OCI-LY7 (cell line): ENCODE results near the gene ARFGAP3. TPM values are rescaled to one million over a fixed set of nuclear protein-coding genes. Genes with fewer than 3 reads are reported as not detected.

ENCODE experiments used
- BruUV-seq: library from RNA; stranded (reverse); fragments of 400-500 nt; replicated peaks from 2 replicates; lab custom pipeline; 2021; lab: Mats Ljungman, UMichigan
- CTCF ChIA-PET: fragments of 300-600 bp; sonication (Branson Sonifier 250); formaldehyde crosslinking; loops from one replicate; lab custom pipeline; 2022; ENCODE audit warnings: antibody characterized with exemption; ENCODE audit not compliant: unreplicated experiment; lab: Charles Lee
- POLR2A ChIA-PET: fragments of 300-600 bp; sonication (Branson Sonifier 250); formaldehyde crosslinking; loops from one replicate; lab custom pipeline; 2022; ENCODE audit warnings: antibody characterized with exemption; lab: Charles Lee
- DNase-seq: peaks from one replicate; pipeline ENCODE4 v3.0.0-alpha.2; 2015; ENCODE audit warnings: low spot score
- H2AFZ ChIP-seq: fragments of 200-600 bp; sonication (generic), shearing (Covaris generic); 2 replicates; pipeline ENCODE4 v1.6.1; 2014; ENCODE audit warnings: mild to moderate bottlenecking, antibody characterized with exemption, low read length, moderate library complexity
- H3K27ac ChIP-seq: fragments of 200-600 bp; sonication (generic); 2 replicates; pipeline ENCODE4 v1.5.1; 2014; ENCODE audit warnings: mixed run types, low read depth, mild to moderate bottlenecking, moderate library complexity, low read length, inconsistent platforms; ENCODE audit not compliant: poor library complexity, severe bottlenecking
- H3K36me3 ChIP-seq: fragments of 200-600 bp; sonication (generic); 2 replicates; pipeline ENCODE4 v1.6.1; 2014; ENCODE audit warnings: mild to moderate bottlenecking, antibody characterized with exemption, low read length, moderate library complexity, mixed read lengths; ENCODE audit not compliant: insufficient read depth
- H3K4me1 ChIP-seq: fragments of 200-600 bp; sonication (generic); 2 replicates; pipeline ENCODE4 v1.5.1; 2014; ENCODE audit warnings: mild to moderate bottlenecking, low read length; ENCODE audit not compliant: insufficient read depth, poor library complexity, severe bottlenecking
- H3K4me2 ChIP-seq: fragments of 200-600 bp; sonication (generic); 2 replicates; pipeline ENCODE4 v1.6.1; 2014; ENCODE audit warnings: mild to moderate bottlenecking, low read length
- H3K4me3 ChIP-seq: fragments of 200-600 bp; sonication (generic); 2 replicates; pipeline ENCODE4 v1.5.1; 2014; ENCODE audit warnings: mild to moderate bottlenecking, low read depth, low read length; ENCODE audit not compliant: poor library complexity, severe bottlenecking
- H3K79me2 ChIP-seq: fragments of 200-600 bp; sonication (generic); 2 replicates; pipeline ENCODE4 v1.6.1; 2016; ENCODE audit warnings: low read depth, mild to moderate bottlenecking, low read length, moderate library complexity, mixed read lengths; ENCODE audit not compliant: insufficient read depth
- H3K9me2 ChIP-seq: fragments of 200-600 bp; sonication (generic); 2 replicates; pipeline ENCODE4 v1.6.1; 2016; ENCODE audit warnings: mild to moderate bottlenecking, low read length, mixed read lengths; ENCODE audit not compliant: insufficient read depth
- H3K9me3 ChIP-seq: fragments of 200-600 bp; sonication (generic); 2 replicates; pipeline ENCODE4 v1.6.1; 2014; ENCODE audit warnings: mild to moderate bottlenecking, mixed run types, low read length, mixed read lengths
- H4K20me1 ChIP-seq: fragments of 200-600 bp; sonication (generic); 2 replicates; pipeline ENCODE4 v1.6.1; 2014; ENCODE audit warnings: mild to moderate bottlenecking, antibody characterized with exemption, low read length, moderate library complexity, mixed read lengths; ENCODE audit not compliant: insufficient read depth
- CTCF ChIP-seq: fragments of 200-600 bp; sonication (generic); conservative IDR thresholded peaks from 2 replicates; pipeline ENCODE4 v1.5.1; 2014; ENCODE audit warnings: mild to moderate bottlenecking, antibody characterized with exemption, low read length, moderate library complexity, mixed read lengths
- EZH2phosphoT487 ChIP-seq: fragments of 200-600 bp; sonication (generic); IDR thresholded peaks from 2 replicates; pipeline ENCODE4 v1.6.1; 2018; ENCODE audit warnings: low read depth, borderline replicate concordance, mild to moderate bottlenecking, mixed run types, antibody characterized with exemption, low read length, moderate library complexity, mixed read lengths
- intact Hi-C: fragments of 100-400 bp; cut with micrococcal nuclease; formaldehyde crosslinking; loops from one replicate; pipeline ENCODE4 v1.10.0; 2022; ENCODE audit not compliant: unreplicated experiment
- total RNA-seq, 2 experiments: library from RNA; depleted of rRNA in 1 of 2; stranded (reverse); fragments of >200 nt in 1 of 2; shearing (Covaris generic) in 1 of 2; gene quantifications; 2 replicates each; pipeline ENCODE4 v1.2.3, GENCODE V29; 2014 to 2022

ARFGAP3 gene
- total RNA-seq, 2 experiments from 2014 or later: 24.2 to 47.0 TPM

- intact Hi-C loops: no loop called here
- TF ChIP-seq CTCF (no peak), EZH2phosphoT487 (no peak)
- H3K9me3 ChIP-seq: no peaks in the 10 kb centered on the region
- no peak for DNase-seq
- no peaks in the 10 kb centered on the region for H3K4me1 ChIP-seq
- no peaks in the 10 kb centered on the region for H3K9me2 ChIP-seq
- no peaks in the 10 kb centered on the region for H3K79me2 ChIP-seq
- H3K4me2 ChIP-seq: no peak overlapping the region
- H3K4me3 ChIP-seq: no peak overlapping the region
- no peak overlapping the region for H2AFZ ChIP-seq
- ChIA-PET POLR2A (no interaction called here), CTCF (no interaction called here)
- no peak overlapping the region for H3K27ac ChIP-seq
- BruUV-seq: no TSS peak
- H3K36me3 ChIP-seq: peaks cover 2% of the 10 kb centered on the region; the same call in 1 of the 2 replicates
- H4K20me1 ChIP-seq: no peaks in the 10 kb centered on the region
Observed at GRCh38 chr22:42814215-42814614, 42.9 kb downstream of the ARFGAP3 start.

- no peak overlapping the region for H3K4me3 ChIP-seq
- H3K9me3 ChIP-seq: no peaks in the 10 kb centered on the region
- TF ChIP-seq EZH2phosphoT487 (no peak), CTCF (no peak)
- H3K36me3 ChIP-seq: peaks cover 8% of the 10 kb centered on the region; the same call in 1 of the 2 replicates
- no peaks in the 10 kb centered on the region for H3K4me1 ChIP-seq
- no peak overlapping the region for H2AFZ ChIP-seq
- ChIA-PET POLR2A (interaction anchor here (0.6 kb wide), 1 partner anchor 202 kb away, joined by 3 read pairs; no protein-coding TSS in a partner anchor), CTCF (no interaction called here)
- H4K20me1 ChIP-seq: no peaks in the 10 kb centered on the region
- no peak overlapping the region for H3K4me2 ChIP-seq
- intact Hi-C loops: no loop called here
- no peaks in the 10 kb centered on the region for H3K79me2 ChIP-seq
- no peak for DNase-seq
- H3K27ac ChIP-seq: no peak overlapping the region
- BruUV-seq: no TSS peak
- H3K9me2 ChIP-seq: no peaks in the 10 kb centered on the region
Observed at GRCh38 chr22:42813501-42813900, 43.6 kb downstream of the ARFGAP3 start.

GRCh38 chr22:42811459-42811858 lies 45.6 kb downstream of the ARFGAP3 start:
- Histone ChIP-seq H3K4me1 (no peaks in the 10 kb centered on the region), H3K9me3 (no peaks in the 10 kb centered on the region), H3K79me2 (no peaks in the 10 kb centered on the region), H3K9me2 (no peaks in the 10 kb centered on the region), H4K20me1 (no peaks in the 10 kb centered on the region), H2AFZ (no peak overlapping the region), H3K36me3 (peaks cover 14% of the 10 kb centered on the region; the same call in 1 of the 2 replicates), H3K27ac (no peak overlapping the region), H3K4me2 (no peak overlapping the region), H3K4me3 (no peak overlapping the region)
- intact Hi-C loops: no loop called here
- no peak for DNase-seq
- TF ChIP-seq EZH2phosphoT487 (no peak), CTCF (no peak)
- CTCF ChIA-PET: no interaction called here
- POLR2A ChIA-PET: interaction anchor here (0.6 to 0.7 kb wide), 2 partner anchors 13 to 30 kb away, joined by 3 read pairs; no protein-coding TSS in a partner anchor
- BruUV-seq: no TSS peak
